Fibroblast of lung (primary cell): ENCODE data around the gene GVQW3. TPM values are rescaled to one million over a fixed set of nuclear protein-coding genes. Genes with fewer than 3 reads are reported as not detected.

Experiments used
- DNase-seq, 2 donors: peaks; one replicate each; pipeline versions ENCODE4 v3.0.0 to v3.0.0-alpha.2; 2010; ENCODE audit warnings: low read depth in 2 of 2
- H2AFZ ChIP-seq: 2 replicates; pipeline ENCODE4 v1.5.1; 2012; ENCODE audit warnings: low read length, control low read depth, inconsistent platforms
- H3K27ac ChIP-seq: 2 replicates; pipeline ENCODE4 v1.5.1; 2011; ENCODE audit warnings: low read length, control low read depth; ENCODE audit not compliant: insufficient read depth
- H3K27me3 ChIP-seq: 2 replicates; pipeline ENCODE4 v1.5.1; 2011; ENCODE audit warnings: mild to moderate bottlenecking, low read length; ENCODE audit not compliant: control insufficient read depth, insufficient read depth
- H3K36me3 ChIP-seq: 2 replicates; pipeline ENCODE4 v1.5.1; 2011; ENCODE audit warnings: low read length; ENCODE audit not compliant: control insufficient read depth, insufficient read depth
- H3K4me1 ChIP-seq: 2 replicates; pipeline ENCODE4 v1.5.1; 2011; ENCODE audit warnings: low read length; ENCODE audit not compliant: control insufficient read depth, insufficient read depth; ENCODE audit errors: extremely low read depth
- H3K4me2 ChIP-seq: 2 replicates; pipeline ENCODE4 v1.5.1; 2011; ENCODE audit warnings: low read length, control low read depth; ENCODE audit not compliant: insufficient read depth; ENCODE audit errors: extremely low read depth
- H3K4me3 ChIP-seq, 4 experiments: fragments of 200-600 bp in 1 of 4; sonication (generic) in 1 of 4; replicated peaks in 1 of 4; 2 replicates each; pipeline ENCODE4 v1.5.1; 2011 to 2016; ENCODE audit warnings: low read length in 4 of 4, low read depth in 3 of 4, mild to moderate bottlenecking in 3 of 4, control low read depth in 2 of 4, inconsistent platforms in 1 of 4, mixed read lengths in 1 of 4; ENCODE audit not compliant: insufficient read depth in 1 of 4; ENCODE audit errors: control extremely low read depth in 1 of 4
- H3K79me2 ChIP-seq: 2 replicates; pipeline ENCODE4 v1.5.1; 2012; ENCODE audit warnings: mild to moderate bottlenecking, low read length, inconsistent platforms; ENCODE audit not compliant: control insufficient read depth, insufficient read depth
- H3K9ac ChIP-seq: 2 replicates; pipeline ENCODE4 v1.5.1; 2011; ENCODE audit warnings: mild to moderate bottlenecking, low read length, control low read depth; ENCODE audit not compliant: insufficient read depth
- H3K9me3 ChIP-seq: 2 replicates; pipeline ENCODE4 v1.5.1; 2012; ENCODE audit warnings: low read depth, low read length; ENCODE audit not compliant: control insufficient read depth, insufficient read depth
- H4K20me1 ChIP-seq: 2 replicates; pipeline ENCODE4 v1.5.1; 2011; ENCODE audit warnings: low read length; ENCODE audit not compliant: control insufficient read depth, insufficient read depth; ENCODE audit errors: extremely low read depth
- CTCF ChIP-seq, 2 donors: IDR thresholded peaks in 1 of 2; conservative IDR thresholded peaks in 1 of 2; 1 replicate in 1 of 2; 2 replicates in 1 of 2; pipeline ENCODE4 v1.5.1; 2011 to 2012; ENCODE audit warnings: low read length in 2 of 2, control low read depth in 1 of 2, inconsistent platforms in 1 of 2, low read depth in 1 of 2, mild to moderate bottlenecking in 1 of 2
- EZH2 ChIP-seq: IDR thresholded peaks from 2 replicates; pipeline ENCODE4 v1.5.1; 2012; ENCODE audit warnings: low read length, control low read depth, mild to moderate bottlenecking; ENCODE audit errors: missing control alignments
- polyA minus RNA-seq: library from RNA; depleted of rRNA, polyadenylated mRNA; stranded (reverse); fragments of >200 nt; gene quantifications from 2 replicates; pipeline ENCODE4 v1.2.3, GENCODE V29; 2011; ENCODE audit warnings: low replicate concordance
- polyA plus RNA-seq, 2 donors: library from polyadenylated mRNA; depleted of rRNA in 1 of 2; stranded (reverse) in 1 of 2; unstranded in 1 of 2; fragments of >200 nt; gene quantifications; 2 replicates each; pipeline ENCODE4 v1.2.1, GENCODE V29; 2011 to 2012; ENCODE audit warnings: missing spikeins in 1 of 2
- total RNA-seq: library from RNA; depleted of rRNA; stranded (reverse); fragments of >200 nt; gene quantifications from 2 replicates; pipeline ENCODE4 v1.2.1, GENCODE V29; 2014

GVQW3 gene
- total RNA-seq (1.3 and 1.8 TPM in 2 replicates), polyA plus RNA-seq (1.1 and 1.4 TPM in 2 replicates), polyA minus RNA-seq (0.16 and 0.30 TPM in 2 replicates)
- 0.33 and 0.62 TPM in 2 replicates for polyA plus RNA-seq (2012)

GRCh38 chr11:76380977-76381719 is at the start of gene GVQW3, which contains the start of gene THAP12:
GVQW3 (plus strand) TSS chr11:76381323; CDS start chr11:76381829, 506 bp downstream.
THAP12 (minus strand) TSS chr11:76381132; CDS start chr11:76380836, 296 bp downstream.
- no peaks in the 10 kb centered on the region for H3K9me3 ChIP-seq
- peaks cover 7% of the 10 kb centered on the region for H3K4me1 ChIP-seq
- H3K79me2 ChIP-seq: peaks cover 44% of the 10 kb centered on the region
- peak within 1 kb of the TSS; percentile 62 for H3K27ac ChIP-seq
- no peaks in the 10 kb centered on the region for H4K20me1 ChIP-seq
- H3K9ac ChIP-seq: peak within 1 kb of the TSS; percentile 81
- TF ChIP-seq EZH2 (no peak), CTCF (conservative IDR thresholded peaks at IDR 0.05 in 1 of 2, IDR thresholded peaks at IDR 0.05 in 1 of 2; ENCODE audit: low read depth in 1 of 2, low read length in 2 of 2) (no peak)
- H3K36me3 ChIP-seq: no peaks in the 10 kb centered on the region
- peak within 1 kb of the TSS; percentile 99 for H2AFZ ChIP-seq
- H3K4me2 ChIP-seq: peak within 1 kb of the TSS; percentile 97
- peak within 1 kb of the TSS; percentile 73 to 89 (median 82) for H3K4me3 ChIP-seq
- peak; percentile 97 to 98 for DNase-seq
- H3K27me3 ChIP-seq: no peaks in the 10 kb centered on the region

- Histone ChIP-seq H3K9ac (no peak overlapping the region), H3K4me3 (no peak overlapping the region), H3K27ac (no peak overlapping the region), H3K9me3 (no peaks in the 10 kb centered on the region), H2AFZ (no peak overlapping the region), H3K79me2 (no peaks in the 10 kb centered on the region), H3K27me3 (peaks cover 3% of the 10 kb centered on the region), H3K4me1 (no peaks in the 10 kb centered on the region), H3K36me3 (no peaks in the 10 kb centered on the region), H3K4me2 (no peak overlapping the region), H4K20me1 (no peaks in the 10 kb centered on the region)
- no peak for TF ChIP-seq CTCF (conservative IDR thresholded peaks at IDR 0.05 in 1 of 2, IDR thresholded peaks at IDR 0.05 in 1 of 2; ENCODE audit: low read depth in 1 of 2, low read length in 2 of 2)
- DNase-seq: no peak
Measured at GRCh38 chr11:76334826-76335389, 46.2 kb upstream of the GVQW3 start.

GRCh38 chr11:76335842-76336241 is 45.3 kb upstream of the GVQW3 start:
- Histone ChIP-seq H3K36me3 (no peaks in the 10 kb centered on the region), H3K79me2 (no peaks in the 10 kb centered on the region), H3K27ac (no peak overlapping the region), H3K27me3 (peaks cover 2% of the 10 kb centered on the region), H3K9me3 (no peaks in the 10 kb centered on the region), H2AFZ (no peak overlapping the region), H3K4me2 (no peak overlapping the region), H3K4me1 (no peaks in the 10 kb centered on the region), H3K9ac (no peak overlapping the region), H4K20me1 (no peaks in the 10 kb centered on the region), H3K4me3 (no peak overlapping the region)
- TF ChIP-seq EZH2: no peak
- TF ChIP-seq CTCF (conservative IDR thresholded peaks at IDR 0.05 in 1 of 2, IDR thresholded peaks at IDR 0.05 in 1 of 2; ENCODE audit: low read depth in 1 of 2, low read length in 2 of 2): no peak
- DNase-seq: no peak
